COLO668 (cell line): ENCODE data around the gene TM7SF3.
"Not testable (repeated sequence)": the region's sequence is repeated elsewhere in the genome, so short reads cannot be mapped to it uniquely, and the experiment has no call there.

Source experiments
- DNase-seq: peaks from one replicate; lab custom pipeline; 2025; ENCODE audit not compliant: unreplicated experiment; lab: John Stamatoyannopoulos, UW

Gene TM7SF3

GRCh38 chr12:26979733-26980132 lies 34.5 kb downstream of the TM7SF3 start:
- no peak for DNase-seq

DNA sequence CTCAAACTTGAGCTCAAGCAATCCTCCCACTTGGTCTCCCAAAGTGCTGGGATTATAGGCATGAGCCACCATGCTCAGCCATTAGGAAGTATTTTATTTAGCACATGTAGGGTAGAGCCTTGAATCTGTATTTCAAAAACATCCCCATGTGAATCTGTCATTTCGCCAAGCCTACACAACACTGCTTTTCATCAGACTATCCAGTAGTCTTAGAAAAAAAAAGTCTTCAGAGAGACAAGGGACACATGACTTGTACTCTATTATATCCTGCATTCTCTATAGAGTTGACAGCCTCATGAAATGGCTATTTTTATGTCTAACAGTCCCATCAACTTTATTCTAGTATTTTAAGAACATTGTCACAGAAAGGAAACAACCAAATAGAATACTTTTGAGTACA lies 35.4 kb downstream of the TM7SF3 start:
- no peak for DNase-seq

GRCh38 chr12:26976687-26977086 lies 37.5 kb downstream of the TM7SF3 start:
- no peak for DNase-seq

- DNase-seq = no peak
Observed at GRCh38 chr12:26971963-26972362, 42.2 kb downstream of the TM7SF3 start.

DNA sequence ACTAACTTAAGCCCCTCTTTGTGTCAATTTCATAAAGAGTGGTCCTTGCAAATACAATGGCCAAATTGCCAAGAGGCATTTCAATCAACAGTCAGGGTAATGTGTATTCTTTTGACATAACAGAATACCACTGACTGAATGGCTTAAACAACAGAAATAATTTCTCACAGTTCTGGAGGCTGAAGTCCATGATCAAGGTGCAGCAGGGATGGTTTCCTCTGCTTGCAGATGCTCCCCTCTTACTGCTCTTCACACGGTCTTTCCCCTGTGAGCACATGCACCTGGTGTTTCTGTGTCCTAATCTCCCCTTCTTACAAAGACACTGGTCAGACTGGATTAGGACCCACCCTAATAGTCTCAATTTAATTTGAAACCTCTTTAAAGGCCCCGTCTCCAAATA lies 44.0 kb downstream of the TM7SF3 start:
- DNase-seq = no peak

DNA sequence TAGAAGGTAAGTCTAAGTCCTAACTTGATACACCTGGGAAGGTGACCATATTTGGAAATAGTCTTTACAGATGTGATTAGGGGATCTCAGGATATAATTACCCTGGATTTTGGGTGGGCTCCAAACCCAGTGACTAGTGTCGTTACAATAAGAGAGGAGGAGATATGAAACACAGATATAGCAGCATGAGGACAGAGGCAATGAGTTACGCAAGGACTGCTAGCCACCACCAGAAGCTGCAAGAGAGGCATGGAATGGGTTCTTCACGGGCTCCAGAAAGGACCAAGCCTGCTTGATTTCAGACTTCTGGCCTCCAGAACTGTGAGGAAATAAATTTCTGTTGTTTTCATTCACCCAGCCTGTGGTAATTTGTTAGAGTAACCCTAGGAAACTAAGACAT lies 47.3 kb downstream of the TM7SF3 start:
- DNase-seq = no peak

DNA sequence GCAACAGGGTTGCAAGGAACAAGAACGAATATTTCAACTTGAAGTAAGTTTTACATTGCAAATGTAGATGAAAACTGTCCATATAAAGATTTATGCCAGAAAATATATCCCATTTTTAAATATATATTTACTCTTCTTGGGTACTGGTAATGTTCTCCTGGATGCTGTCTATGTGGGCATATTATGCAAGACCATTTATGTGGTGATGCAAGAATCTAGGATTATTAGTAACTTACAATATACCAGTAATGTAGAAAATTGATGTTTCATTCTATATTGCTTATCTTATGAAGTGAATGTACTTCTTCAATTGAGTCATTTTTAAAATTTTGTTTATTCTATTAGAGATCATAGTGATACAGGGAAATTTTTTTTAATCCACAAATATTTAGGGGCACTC lies 50.8 kb downstream of the TM7SF3 start:
- no peak for DNase-seq

- DNase-seq = no peak
Observed at GRCh38 chr12:26961803-26962202, 52.4 kb downstream of the TM7SF3 start.

DNA sequence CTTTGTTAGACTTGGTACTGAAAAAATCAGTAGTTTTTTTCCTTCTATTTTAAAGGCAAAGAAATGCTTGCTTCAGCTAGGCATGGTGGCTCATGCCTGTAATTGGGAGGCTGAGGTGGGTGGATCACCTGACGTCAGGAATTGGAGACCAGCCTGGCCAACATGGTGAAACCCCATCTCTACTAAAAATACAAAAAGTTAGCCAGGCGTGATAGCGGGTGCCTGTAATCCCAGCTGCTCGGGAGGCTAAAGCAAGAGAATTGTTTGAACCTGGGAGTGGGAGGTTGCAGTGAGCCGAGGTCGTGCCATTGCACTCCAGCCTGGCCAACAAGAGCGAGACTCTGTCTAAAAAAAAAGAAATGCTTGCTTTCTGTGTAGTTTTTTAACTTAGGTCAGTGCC lies 52.8 kb downstream of the TM7SF3 start:
- not testable (repeated sequence) for DNase-seq

- DNase-seq = no peak
Observed at GRCh38 chr12:26954027-26954426, 60.2 kb downstream of the TM7SF3 start.

- no peak for DNase-seq
Observed at GRCh38 chr12:26953447-26953846, 60.7 kb downstream of the TM7SF3 start.

GRCh38 chr12:26948309-26948708 lies 65.9 kb downstream of the TM7SF3 start:
- no peak for DNase-seq

DNA sequence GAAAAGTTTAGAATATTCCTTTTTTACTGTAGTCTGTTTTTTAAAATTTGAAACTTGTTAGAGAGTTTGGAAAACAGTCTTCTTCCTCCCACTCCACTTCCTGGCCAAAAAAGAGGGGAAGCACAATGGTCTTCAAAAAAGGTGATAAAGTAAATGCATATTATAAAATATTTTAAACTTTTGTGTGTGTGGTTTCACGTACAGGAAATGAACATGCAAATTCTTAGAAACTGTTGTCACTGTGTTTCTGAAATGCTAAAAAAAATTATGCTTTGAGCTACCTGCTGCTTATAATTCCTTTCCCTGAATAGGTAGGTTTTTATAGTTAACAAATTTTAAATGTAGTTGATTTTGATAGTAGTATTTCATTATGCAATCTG lies 73.0 kb downstream of the TM7SF3 start:
- no peak for DNase-seq

- DNase-seq = no peak
Observed at GRCh38 chr12:26940516-26941214, 73.5 kb downstream of the TM7SF3 start.

DNA sequence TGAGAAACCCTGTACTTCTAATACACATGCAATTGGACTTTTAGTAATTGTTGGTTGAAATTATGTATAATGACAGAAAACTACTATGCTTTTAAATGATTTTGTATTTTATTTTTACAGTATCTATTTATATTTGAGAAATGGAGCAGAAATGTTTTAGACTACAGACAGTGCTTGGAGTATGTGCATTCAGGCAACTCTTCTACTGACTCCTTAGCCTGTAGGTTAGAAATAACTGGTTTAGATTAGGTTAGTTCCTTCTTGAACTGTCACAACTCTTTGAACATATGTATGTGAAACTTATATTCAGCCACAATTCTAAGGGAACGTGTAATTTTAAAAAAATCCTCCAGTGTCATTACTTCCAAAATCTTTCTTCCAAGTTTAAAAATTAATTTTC lies 74.2 kb downstream of the TM7SF3 start:
- DNase-seq = no peak

GRCh38 chr12:26939192-26939832 lies 74.9 kb downstream of the TM7SF3 start:
- no peak for DNase-seq

DNA sequence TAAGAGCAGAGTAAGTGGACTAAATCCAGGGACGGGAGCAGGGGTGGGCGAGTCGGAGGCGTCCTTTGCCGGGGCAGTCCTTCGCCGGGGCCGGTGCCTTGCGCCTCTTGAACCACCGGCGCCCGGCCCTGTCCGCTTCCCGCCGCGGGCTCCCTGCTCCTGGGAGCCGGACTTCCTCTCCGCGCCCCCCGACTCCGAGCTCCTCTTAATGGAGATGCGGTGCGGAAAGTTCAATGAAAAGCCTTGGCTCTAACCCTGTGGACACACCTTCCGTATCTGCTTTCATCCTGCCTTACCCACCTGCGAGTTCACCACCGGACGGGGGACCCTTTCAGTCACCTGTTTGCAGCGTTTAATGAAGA lies 75.5 kb downstream of the TM7SF3 start:
- peak; percentile 56 for DNase-seq

DNA sequence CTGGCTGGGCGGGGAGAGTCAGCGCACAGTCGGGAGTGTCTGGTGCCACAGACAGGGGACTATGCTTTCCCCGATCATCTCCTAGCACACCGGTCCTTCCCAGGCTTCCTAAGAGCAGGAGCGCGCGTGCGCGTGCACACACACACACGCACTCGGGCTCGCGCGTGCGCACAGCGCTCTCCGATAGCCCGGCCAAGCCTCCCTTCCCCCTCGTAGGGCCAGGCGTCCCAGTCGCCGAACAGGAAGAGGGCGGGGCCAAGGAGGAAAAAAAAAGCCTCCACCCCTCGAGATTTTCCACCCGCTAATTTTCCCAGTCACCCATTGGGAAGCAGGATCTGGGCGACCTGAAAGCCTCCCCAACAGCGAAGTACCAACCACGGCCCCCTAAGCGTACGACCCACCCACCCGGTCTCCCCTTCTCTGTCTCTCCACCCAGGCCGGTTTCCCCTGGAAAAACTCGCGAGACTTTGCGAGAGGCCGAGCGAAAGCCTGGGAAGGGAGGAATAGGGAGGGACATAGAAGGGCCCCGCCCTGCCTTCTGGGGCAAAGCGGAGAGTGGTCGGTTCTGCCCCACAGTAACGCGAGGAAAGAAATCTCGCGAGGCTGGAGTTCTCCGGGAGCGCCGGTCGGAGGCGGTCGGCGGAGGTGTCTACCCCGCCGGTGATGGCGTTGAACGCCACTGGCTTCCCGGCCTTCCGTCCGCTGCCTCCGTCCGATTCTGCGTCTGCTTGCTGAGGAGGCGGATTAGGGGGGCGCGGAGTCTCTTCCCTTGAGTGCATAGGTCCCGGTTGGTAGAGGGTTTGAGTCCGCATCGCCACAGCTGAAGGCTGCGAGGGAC lies 76.1 kb downstream of the TM7SF3 start, which contains the start of the genes FGFR1OP2 and INTS13:
TSS of gene FGFR1OP2 (plus strand) at position 608 of the 838 bp plus-strand sequence. CDS start 15,689 bp downstream, outside the sequence.
TSS of gene INTS13 (minus strand) at position 119 of the 838 bp plus-strand sequence. CDS start 1,178 bp downstream, outside the sequence.
- DNase-seq = peak; percentile 97

DNA sequence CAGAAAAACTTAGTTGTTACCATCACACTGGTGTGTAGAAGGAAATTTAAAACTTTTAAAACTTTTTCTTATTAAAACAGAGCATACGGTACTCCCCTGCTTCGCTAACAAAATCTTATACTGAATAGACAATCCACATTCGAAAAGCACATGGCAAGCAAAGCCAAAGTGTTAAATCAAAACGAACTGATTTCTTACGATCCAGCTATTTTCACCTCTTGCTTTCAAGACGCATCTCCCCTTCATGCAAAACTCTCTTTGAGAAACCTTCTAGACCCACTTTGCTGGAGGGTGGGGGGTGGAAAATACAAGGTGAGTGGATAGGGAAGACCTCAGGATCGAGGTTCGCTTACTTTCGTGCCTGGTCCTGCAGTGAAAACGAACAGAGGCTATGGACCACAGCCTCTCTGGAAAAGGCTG lies 76.7 kb downstream of the TM7SF3 start:
- DNase-seq = no peak

DNA sequence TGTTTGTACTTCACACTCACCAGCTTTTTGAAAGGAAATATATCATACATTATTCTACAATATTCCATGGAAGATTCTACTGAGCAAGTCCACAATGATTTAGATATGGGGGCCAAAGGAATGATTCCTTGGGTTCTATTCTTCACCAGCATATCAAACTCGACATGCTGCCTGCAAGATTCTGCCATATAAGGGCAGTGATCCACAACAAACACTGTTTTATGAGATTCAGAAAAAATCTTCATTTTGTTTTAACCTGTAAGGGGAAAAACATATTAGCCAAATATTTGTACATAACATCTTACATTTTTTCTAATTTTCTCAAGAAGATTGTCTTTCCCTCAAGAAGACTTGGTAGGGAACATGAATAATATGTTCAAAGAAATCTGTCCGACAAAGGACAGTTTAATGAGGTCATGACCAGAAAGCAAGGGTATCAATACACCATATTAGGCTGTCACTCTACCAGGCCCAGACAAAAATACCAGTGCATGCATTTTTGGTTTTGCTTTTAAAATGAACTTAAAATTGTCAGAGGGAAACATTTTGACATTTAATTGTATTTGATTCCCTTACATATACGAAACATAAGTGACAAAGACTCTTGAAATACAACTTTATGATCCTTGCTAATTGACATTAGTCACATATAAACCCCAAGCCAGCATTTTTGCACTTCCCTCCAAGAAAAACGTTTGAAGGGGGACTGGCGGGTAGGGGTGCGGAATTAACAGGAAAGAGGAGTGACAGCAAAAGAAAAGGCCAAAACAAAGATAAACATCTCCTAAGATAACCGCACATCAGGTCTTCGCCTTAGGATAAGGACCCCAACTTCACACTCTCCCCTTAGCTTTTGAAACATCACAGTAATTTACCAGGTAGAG lies 77.4 kb downstream of the TM7SF3 start:
- DNase-seq = no peak
